ENCODE measurements around the gene CBR1.

DNA sequence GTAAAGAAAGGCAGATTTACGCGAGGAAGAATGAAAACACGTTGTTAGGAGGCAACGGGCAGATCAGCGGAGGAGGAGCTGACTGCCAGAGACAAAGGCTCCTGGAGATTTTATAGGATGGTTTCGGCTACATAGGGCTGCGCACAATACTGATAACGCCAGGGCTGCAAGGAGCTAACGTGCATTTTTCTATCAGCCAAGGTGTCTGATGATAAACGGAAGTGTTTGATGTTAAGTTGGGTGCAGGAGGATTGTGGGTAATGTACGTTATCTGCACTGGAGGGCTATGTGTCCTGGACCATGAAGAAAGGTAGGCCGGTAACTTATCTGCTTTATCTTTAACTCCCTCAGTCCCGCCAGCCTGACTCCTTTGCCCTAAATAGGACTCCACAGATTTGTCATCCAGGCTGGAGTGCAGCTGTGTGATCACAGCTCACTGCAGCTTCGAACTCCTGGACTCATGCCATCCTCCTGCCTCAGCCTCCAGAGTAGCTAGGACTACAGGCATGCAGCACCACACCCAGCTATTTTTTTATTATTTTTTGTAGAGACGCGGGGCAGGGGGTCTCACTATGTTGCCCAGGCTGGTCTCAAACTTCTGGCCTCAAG lies 39.1 kb upstream of the CBR1 start:
- TF ChIP-seq, protein P1, sequence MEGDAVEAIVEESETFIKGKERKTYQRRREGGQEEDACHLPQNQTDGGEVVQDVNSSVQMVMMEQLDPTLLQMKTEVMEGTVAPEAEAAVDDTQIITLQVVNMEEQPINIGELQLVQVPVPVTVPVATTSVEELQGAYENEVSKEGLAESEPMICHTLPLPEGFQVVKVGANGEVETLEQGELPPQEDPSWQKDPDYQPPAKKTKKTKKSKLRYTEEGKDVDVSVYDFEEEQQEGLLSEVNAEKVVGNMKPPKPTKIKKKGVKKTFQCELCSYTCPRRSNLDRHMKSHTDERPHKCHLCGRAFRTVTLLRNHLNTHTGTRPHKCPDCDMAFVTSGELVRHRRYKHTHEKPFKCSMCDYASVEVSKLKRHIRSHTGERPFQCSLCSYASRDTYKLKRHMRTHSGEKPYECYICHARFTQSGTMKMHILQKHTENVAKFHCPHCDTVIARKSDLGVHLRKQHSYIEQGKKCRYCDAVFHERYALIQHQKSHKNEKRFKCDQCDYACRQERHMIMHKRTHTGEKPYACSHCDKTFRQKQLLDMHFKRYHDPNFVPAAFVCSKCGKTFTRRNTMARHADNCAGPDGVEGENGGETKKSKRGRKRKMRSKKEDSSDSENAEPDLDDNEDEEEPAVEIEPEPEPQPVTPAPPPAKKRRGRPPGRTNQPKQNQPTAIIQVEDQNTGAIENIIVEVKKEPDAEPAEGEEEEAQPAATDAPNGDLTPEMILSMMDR (conservative IDR thresholded peaks at IDR 0.05; ENCODE audit: low read depth, low read length): no peak
- TF ChIP-seq EZH2 (IDR thresholded peaks at IDR 0.05; ENCODE audit: borderline replicate concordance, low read depth, low read length, poor library complexity, severe bottlenecking): no peak

All from A673 (cell line).